ENCODE measurements around the gene COA1. TPM values are rescaled to one million over a fixed set of nuclear protein-coding genes. Genes with fewer than 3 reads are reported as not detected.

COA1 gene
- total and polyA plus RNA-seq, 2 donors (not counting 3 experiments of a cell fraction or from before 2014, with no cell fraction given), result 38.1 to 55.1 TPM

DNA sequence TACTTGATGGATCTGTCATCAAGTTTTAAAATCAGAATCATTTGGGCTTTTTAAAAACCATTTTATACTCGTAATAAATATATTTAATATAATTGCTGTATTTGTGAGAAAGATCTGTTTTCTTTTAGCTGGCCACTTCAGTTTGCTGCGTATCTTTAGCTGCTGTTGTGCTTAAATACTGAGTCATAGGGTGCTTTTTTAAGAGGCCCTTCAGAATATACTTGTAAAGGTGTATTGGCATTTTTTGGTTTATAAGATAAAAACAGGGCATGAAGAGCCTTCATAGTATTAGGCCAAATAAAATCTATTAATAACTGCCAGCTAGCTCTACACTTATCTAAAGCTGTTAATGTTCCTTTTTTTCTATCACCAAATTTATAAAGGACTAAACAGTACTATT lies 102.6 kb downstream of the COA1 start:
- FAIRE-seq (no peak), DNase-seq (ENCODE audit: low read depth, low spot score) (no peak)
- peaks cover 77% of the 10 kb centered on the region for H3K79me2 ChIP-seq (ENCODE audit: control insufficient read depth, insufficient read depth, low read length)
- ChIA-PET POLR2A (interaction anchor here (0.6 kb wide), 1 partner anchor 103 kb away, joined by 3 read pairs; the partner anchor contains the start of gene COA1), CTCF (interaction anchor here (0.7 to 5.3 kb wide), 3 partner anchors 34 to 73 kb away, joined by 3 to 19 read pairs (median 6); partner anchors contain the start of gene STK17A)
- H3K27me3 ChIP-seq (ENCODE audit: control insufficient read depth in 2 of 2, insufficient read depth in 2 of 2, low read length in 2 of 2), result no peaks in the 10 kb centered on the region
- no peaks in the 10 kb centered on the region for H3K9me1 ChIP-seq (replicated peaks; ENCODE audit: control insufficient read depth, extremely low read depth, insufficient read depth, low read length)
- no peak overlapping the region for H3K27ac ChIP-seq (ENCODE audit: insufficient read depth, low read depth, low read length)
- no TSS peak for BruUV-seq (replicated peaks)
- H3K9ac ChIP-seq (replicated peaks; ENCODE audit: extremely low read depth, insufficient read depth, low read length), result no peak overlapping the region
- dilution Hi-C loops (cut with MboI; ENCODE audit: extremely low pct_ligation_motif_present, low sequenced_read_pairs) (no loop called here), intact Hi-C loops (cut with micrococcal nuclease) (no loop called here)
- TF ChIP-seq MYC (IDR thresholded peaks at IDR 0.05; ENCODE audit: low read depth, low read length) (no peak), FOS (IDR thresholded peaks at IDR 0.05; ENCODE audit: borderline replicate concordance, insufficient read depth, low read length) (no peak), EZH2 (IDR thresholded peaks at IDR 0.05; ENCODE audit: borderline replicate concordance, low read depth, low read length, severe bottlenecking) (no peak)
- H3K36me3 ChIP-seq (ENCODE audit: control insufficient read depth in 2 of 2, extremely low read depth in 1 of 2, insufficient read depth in 2 of 2, low read length in 2 of 2), result peaks cover 4 to 26% of the 10 kb centered on the region in 2 experiments
- no peaks in the 10 kb centered on the region for H3K9me3 ChIP-seq (replicated peaks; ENCODE audit: control insufficient read depth, insufficient read depth, low read length)
- H4K20me1 ChIP-seq (replicated peaks; ENCODE audit: control insufficient read depth, extremely low read depth, insufficient read depth, low read length), result no peaks in the 10 kb centered on the region
- H3K4me2 ChIP-seq (ENCODE audit: insufficient read depth, low read length), result no peak overlapping the region
- H3K4me3 ChIP-seq (replicated peaks in 1 of 3; ENCODE audit: insufficient read depth in 1 of 3, low read depth in 1 of 3, low read length in 3 of 3), result no peak overlapping the region
- H3K4me1 ChIP-seq (ENCODE audit: control insufficient read depth, extremely low read depth, insufficient read depth, low read length), result peaks cover 4% of the 10 kb centered on the region
- H2AFZ ChIP-seq (ENCODE audit: low read depth, low read length), result no peak overlapping the region

DNA sequence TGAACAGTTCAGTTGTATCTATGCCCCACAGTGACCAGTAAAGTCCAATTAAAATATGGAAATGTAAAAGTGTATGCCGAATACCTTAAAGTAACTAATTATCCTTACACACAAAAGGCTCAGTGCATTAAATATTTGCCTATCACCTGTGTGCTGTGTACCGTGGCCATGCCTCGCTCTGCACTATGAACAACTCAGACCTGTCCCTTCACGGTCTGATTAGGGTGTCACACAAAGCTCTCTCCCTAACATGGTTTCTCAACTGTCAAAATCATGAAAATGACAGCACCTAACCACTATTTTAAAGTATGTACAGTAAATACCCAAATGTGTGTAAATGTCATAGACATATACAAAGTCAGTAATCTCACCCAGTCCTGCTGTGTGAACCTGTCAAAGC lies 103.3 kb downstream of the COA1 start:
- Histone ChIP-seq H2AFZ (ENCODE audit: low read depth, low read length) (no peak overlapping the region), H3K9me3 (replicated peaks; ENCODE audit: control insufficient read depth, insufficient read depth, low read length) (no peaks in the 10 kb centered on the region), H3K36me3 (ENCODE audit: control insufficient read depth in 2 of 2, extremely low read depth in 1 of 2, insufficient read depth in 2 of 2, low read length in 2 of 2) (peaks cover 4 to 28% of the 10 kb centered on the region in 2 experiments), H3K27ac (ENCODE audit: insufficient read depth, low read depth, low read length) (no peak overlapping the region), H3K4me3 (replicated peaks in 1 of 3; ENCODE audit: insufficient read depth in 1 of 3, low read depth in 1 of 3, low read length in 3 of 3) (no peak overlapping the region), H4K20me1 (replicated peaks; ENCODE audit: control insufficient read depth, extremely low read depth, insufficient read depth, low read length) (no peaks in the 10 kb centered on the region), H3K4me2 (ENCODE audit: insufficient read depth, low read length) (no peak overlapping the region), H3K79me2 (ENCODE audit: control insufficient read depth, insufficient read depth, low read length) (peaks cover 77% of the 10 kb centered on the region), H3K27me3 (ENCODE audit: control insufficient read depth in 2 of 2, insufficient read depth in 2 of 2, low read length in 2 of 2) (no peaks in the 10 kb centered on the region), H3K9me1 (replicated peaks; ENCODE audit: control insufficient read depth, extremely low read depth, insufficient read depth, low read length) (no peaks in the 10 kb centered on the region), H3K4me1 (ENCODE audit: control insufficient read depth, extremely low read depth, insufficient read depth, low read length) (peaks cover 5% of the 10 kb centered on the region), H3K9ac (replicated peaks; ENCODE audit: extremely low read depth, insufficient read depth, low read length) (no peak overlapping the region)
- dilution Hi-C loops (cut with MboI; ENCODE audit: extremely low pct_ligation_motif_present, low sequenced_read_pairs), result no loop called here
- TF ChIP-seq EZH2 (IDR thresholded peaks at IDR 0.05; ENCODE audit: borderline replicate concordance, low read depth, low read length, severe bottlenecking), result no peak
- POLR2A ChIA-PET, result no interaction called here
- no peak for DNase-seq (ENCODE audit: low read depth, low spot score)
- CTCF ChIA-PET, result interaction anchor here (1.0 to 5.3 kb wide), 2 partner anchors 43 to 74 kb away, joined by 6 to 19 read pairs; partner anchors contain the start of gene STK17A
- intact Hi-C loops (cut with micrococcal nuclease), result no loop called here
- no TSS peak for BruUV-seq (replicated peaks)
- no peak for FAIRE-seq
